HUES64 (cell line): ENCODE measurements around the gene TMEM82.

Experiments used
- H3K27ac ChIP-seq: 2 replicates; pipeline ENCODE4 v1.7.0; 2013; ENCODE audit warnings: low read depth, low read length, inconsistent platforms
- H3K27me3 ChIP-seq: 2 replicates; pipeline ENCODE4 v1.6.1; 2013; ENCODE audit warnings: mild to moderate bottlenecking, low read length; ENCODE audit not compliant: insufficient read depth
- H3K36me3 ChIP-seq: 2 replicates; pipeline ENCODE4 v1.6.1; 2013; ENCODE audit warnings: mild to moderate bottlenecking, low read length; ENCODE audit not compliant: insufficient read depth
- H3K4me1 ChIP-seq: 2 replicates; pipeline ENCODE4 v1.6.1; 2013; ENCODE audit warnings: mild to moderate bottlenecking, low read length, moderate library complexity; ENCODE audit not compliant: insufficient read depth
- H3K4me3 ChIP-seq: 2 replicates; pipeline ENCODE4 v1.5.1; 2013; ENCODE audit warnings: mild to moderate bottlenecking, low read length, moderate library complexity
- H3K9ac ChIP-seq: 2 replicates; pipeline ENCODE4 v1.6.1; 2013; ENCODE audit warnings: mild to moderate bottlenecking, low read depth, low read length
- H3K9me3 ChIP-seq: 2 replicates; pipeline ENCODE4 v1.6.1; 2013; ENCODE audit warnings: low read depth, low read length; ENCODE audit not compliant: insufficient read depth
- WGBS: fragments of 150-250, 120-280 bp; methylation state at CpG from one replicate; pipeline ENCODE4 v1.1.7; 2013; ENCODE audit warnings: missing lambda C conversion rate; 5-methylcytosine and 5-hydroxymethylcytosine counted together

The TMEM82 gene

DNA sequence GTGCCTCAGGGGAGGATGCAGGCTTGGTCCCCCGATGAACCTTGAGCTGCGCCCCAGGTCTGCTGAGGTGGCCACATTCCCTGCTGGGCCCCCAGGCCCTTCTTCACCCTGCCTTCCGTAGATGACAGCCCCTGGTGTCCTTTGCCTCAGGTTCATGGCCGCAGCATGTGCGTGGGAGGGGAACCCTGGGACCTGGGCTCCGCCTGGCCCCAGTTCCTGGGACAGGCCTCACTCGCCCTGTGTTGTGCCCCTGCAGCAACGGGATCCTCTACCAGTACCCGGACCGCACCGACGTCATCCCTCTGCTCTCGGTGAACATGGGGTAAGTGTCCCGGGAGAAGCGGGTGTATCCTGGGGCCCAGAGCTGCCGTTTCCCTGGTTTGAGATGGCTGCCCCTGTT lies 11.4 kb upstream of the TMEM82 start:
- Histone ChIP-seq H3K27ac (no peak overlapping the region), H3K9me3 (no peaks in the 10 kb centered on the region), H3K27me3 (no peaks in the 10 kb centered on the region), H3K4me1 (no peaks in the 10 kb centered on the region), H3K9ac (no peak overlapping the region), H3K36me3 (peaks cover 78% of the 10 kb centered on the region), H3K4me3 (no peak overlapping the region)
- WGBS = 97% methylated on average over 16 of the region's 16 CpGs

DNA sequence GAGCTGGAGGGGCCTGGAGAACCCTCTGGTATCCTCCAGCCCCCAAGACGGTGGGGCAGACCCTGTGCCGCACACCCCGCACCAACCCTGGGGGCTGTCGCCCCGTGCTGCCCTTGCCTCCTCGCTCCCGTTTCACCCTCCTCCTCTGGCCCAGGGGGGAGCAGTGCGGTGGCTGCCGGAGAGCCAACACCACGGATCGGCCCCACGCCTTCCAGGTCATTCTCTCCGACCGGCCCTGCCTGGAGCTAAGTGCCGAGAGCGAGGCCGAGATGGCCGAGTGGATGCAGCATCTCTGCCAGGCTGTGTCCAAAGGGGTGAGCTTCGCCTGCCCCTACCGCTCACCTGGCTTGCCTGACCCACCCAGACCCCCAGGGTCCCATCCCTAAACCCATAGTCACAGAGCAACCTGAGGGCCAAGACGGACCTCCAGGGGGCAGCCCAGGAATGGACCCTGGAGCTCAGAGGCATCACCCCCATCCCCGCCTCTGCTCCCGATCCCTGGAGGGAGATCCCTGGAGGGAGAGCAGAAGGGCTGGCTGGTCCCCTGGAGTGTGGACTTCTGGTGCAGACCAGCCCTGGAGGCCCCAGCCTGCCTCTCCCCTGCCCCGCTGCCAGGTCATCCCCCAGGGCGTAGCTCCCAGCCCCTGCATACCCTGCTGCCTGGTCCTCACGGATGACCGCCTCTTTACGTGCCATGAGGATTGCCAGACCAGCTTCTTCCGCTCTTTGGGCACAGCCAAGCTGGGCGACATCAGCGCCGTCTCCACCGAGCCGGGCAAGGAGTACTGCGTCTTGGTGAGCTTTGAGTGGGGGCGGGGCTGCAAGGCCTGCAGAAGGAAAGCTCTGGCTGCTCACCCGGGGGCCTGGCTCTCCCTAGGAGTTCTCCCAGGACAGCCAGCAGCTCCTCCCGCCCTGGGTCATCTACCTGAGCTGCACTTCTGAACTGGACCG lies 10.3 kb upstream of the TMEM82 start:
- WGBS = 95% methylated on average over 39 of the region's 39 CpGs
- H3K27ac ChIP-seq = no peak overlapping the region
- no peaks in the 10 kb centered on the region for H3K4me1 ChIP-seq
- H3K9me3 ChIP-seq = no peaks in the 10 kb centered on the region
- H3K4me3 ChIP-seq = no peak overlapping the region
- H3K36me3 ChIP-seq = peaks cover 67% of the 10 kb centered on the region
- no peak overlapping the region for H3K9ac ChIP-seq
- H3K27me3 ChIP-seq = no peaks in the 10 kb centered on the region

DNA sequence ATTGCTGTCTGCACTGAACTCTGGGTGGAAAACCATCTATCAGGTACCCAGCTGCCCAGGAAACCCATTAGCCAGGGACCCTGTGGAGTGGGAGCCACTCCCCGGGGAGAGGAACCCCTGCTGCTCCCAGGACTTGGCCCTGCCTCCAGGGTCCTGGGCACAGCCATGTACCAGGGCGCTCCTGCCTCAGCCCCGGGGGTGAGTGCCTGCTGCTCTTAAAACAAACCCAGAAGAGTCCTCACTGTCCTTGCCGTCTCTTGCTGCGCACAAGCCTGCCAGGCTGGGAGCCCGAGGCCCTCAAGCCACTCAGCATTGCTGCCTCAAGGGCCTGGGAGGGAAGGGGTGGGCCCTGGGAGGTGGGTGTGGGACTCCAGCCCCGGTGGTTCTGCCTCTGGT lies 9.6 kb upstream of the TMEM82 start:
- 94% methylated on average over 7 of the region's 7 CpGs for WGBS
- H3K36me3 ChIP-seq = peaks cover 60% of the 10 kb centered on the region
- no peak overlapping the region for H3K4me3 ChIP-seq
- H3K4me1 ChIP-seq = no peaks in the 10 kb centered on the region
- no peaks in the 10 kb centered on the region for H3K9me3 ChIP-seq
- H3K27ac ChIP-seq = no peak overlapping the region
- H3K27me3 ChIP-seq = no peaks in the 10 kb centered on the region
- no peak overlapping the region for H3K9ac ChIP-seq

DNA sequence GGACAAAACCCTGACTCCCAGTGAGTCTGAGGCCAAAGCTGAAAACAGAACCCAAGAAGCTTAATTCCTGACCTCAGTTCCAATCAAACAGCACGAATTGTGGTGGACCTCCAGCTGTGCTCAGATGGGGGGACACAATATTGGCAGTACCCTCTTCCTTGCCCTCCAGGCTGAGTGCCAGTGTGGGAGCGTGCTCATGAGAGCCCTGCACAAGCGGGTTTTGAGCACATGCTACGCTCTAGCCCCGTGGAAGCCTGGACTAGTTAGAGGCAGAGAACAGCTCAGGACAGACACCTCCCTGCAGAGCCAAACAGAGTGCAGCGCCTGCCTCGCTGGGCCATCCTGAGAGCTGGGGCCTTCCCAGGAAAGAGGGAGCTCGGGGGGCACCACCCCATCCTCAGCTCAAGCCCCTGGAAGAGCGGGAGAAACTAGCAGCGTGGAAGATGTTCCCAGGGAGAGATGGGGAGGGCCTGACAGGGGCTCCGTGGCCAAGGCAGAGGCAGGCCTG lies 9.0 kb upstream of the TMEM82 start:
- no peak overlapping the region for H3K27ac ChIP-seq
- H3K9ac ChIP-seq = no peak overlapping the region
- no peaks in the 10 kb centered on the region for H3K27me3 ChIP-seq
- WGBS = 93% methylated on average over 11 of the region's 11 CpGs
- no peaks in the 10 kb centered on the region for H3K9me3 ChIP-seq
- peaks cover 54% of the 10 kb centered on the region for H3K36me3 ChIP-seq
- H3K4me3 ChIP-seq = no peak overlapping the region
- H3K4me1 ChIP-seq = no peaks in the 10 kb centered on the region

DNA sequence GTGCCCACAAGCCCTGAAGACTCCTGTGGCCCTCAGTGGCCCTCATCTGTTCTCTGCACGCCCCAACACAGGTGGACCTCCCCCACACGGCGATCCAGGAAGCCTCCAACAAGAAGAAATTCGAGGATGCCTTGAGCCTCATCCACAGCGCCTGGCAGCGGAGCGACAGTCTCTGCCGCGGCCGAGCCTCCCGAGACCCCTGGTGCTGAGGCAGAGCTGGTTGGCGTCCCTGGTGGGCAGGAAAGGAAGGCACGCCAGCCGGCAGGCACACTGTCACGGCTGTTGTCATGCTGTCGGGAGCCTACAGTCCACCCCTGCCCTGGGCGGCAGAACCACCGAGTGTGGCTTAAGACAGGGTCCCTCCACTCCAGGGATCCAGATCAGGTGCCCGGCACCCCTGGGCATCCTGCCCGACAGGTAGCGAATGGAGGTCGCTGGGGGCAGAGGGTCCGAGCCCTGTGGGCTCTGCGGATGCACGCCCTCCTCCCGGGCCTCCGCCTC lies 8.5 kb upstream of the TMEM82 start:
- no peaks in the 10 kb centered on the region for H3K9me3 ChIP-seq
- H3K9ac ChIP-seq = no peak overlapping the region
- peaks cover 49% of the 10 kb centered on the region for H3K36me3 ChIP-seq

DNA sequence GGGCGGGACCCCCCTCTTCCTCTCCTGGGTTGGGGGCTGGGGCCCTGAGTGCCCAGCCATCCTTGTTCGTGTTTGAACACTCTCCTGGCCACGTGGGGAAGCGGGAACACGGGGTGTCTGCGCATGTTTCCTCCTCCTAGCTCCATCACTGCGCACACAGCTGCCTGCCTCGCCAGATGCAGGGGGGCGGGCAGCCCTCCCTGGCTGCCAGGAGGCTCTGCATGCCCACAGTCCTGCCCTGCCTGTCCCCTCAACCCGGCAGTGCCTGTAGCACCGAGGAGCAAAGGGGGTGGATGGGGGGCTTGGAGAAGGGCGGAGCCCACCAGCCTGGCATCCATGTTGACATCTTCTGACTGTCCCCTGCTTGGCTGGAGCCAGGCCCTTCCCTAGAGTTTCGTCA lies 8.0 kb upstream of the TMEM82 start:
- Histone ChIP-seq H3K9me3 (no peaks in the 10 kb centered on the region), H3K36me3 (peaks cover 46% of the 10 kb centered on the region), H3K4me3 (no peak overlapping the region), H3K27ac (no peak overlapping the region), H3K4me1 (no peaks in the 10 kb centered on the region), H3K27me3 (no peaks in the 10 kb centered on the region), H3K9ac (no peak overlapping the region)
- 91% methylated on average over 13 of the region's 13 CpGs for WGBS

More for the DNA sequence above, 8.5 kb upstream of the TMEM82 start:
- H3K4me3 ChIP-seq = no peak overlapping the region
- no peak overlapping the region for H3K27ac ChIP-seq
- no peaks in the 10 kb centered on the region for H3K4me1 ChIP-seq
- 95% methylated on average over 27 of the region's 27 CpGs for WGBS
- no peaks in the 10 kb centered on the region for H3K27me3 ChIP-seq

DNA sequence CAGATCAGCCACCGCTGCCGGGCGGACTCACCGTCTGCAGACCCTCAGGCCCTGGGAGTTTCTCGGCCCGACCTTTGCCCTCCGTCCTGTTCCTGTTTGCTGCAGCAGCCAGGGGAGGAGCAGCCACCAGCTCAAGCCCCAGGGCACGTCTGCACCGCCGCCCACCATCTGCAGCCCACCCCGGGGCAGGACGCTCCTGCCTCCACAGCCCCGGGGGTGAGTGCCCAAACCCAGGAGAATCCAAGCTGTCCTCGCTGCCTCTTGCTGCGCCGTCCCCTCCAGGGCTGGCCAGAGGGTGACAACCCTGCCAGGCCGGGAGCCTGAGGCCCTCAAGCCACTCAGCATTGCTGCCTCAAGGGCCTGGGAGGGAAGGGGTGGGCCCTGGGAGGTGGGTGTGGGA lies 7.4 kb upstream of the TMEM82 start:
- WGBS = 91% methylated on average over 17 of the region's 17 CpGs
- no peak overlapping the region for H3K9ac ChIP-seq
- peaks cover 41% of the 10 kb centered on the region for H3K36me3 ChIP-seq
- no peak overlapping the region for H3K27ac ChIP-seq
- no peaks in the 10 kb centered on the region for H3K27me3 ChIP-seq
- no peak overlapping the region for H3K4me3 ChIP-seq
- no peaks in the 10 kb centered on the region for H3K4me1 ChIP-seq
- H3K9me3 ChIP-seq = no peaks in the 10 kb centered on the region

DNA sequence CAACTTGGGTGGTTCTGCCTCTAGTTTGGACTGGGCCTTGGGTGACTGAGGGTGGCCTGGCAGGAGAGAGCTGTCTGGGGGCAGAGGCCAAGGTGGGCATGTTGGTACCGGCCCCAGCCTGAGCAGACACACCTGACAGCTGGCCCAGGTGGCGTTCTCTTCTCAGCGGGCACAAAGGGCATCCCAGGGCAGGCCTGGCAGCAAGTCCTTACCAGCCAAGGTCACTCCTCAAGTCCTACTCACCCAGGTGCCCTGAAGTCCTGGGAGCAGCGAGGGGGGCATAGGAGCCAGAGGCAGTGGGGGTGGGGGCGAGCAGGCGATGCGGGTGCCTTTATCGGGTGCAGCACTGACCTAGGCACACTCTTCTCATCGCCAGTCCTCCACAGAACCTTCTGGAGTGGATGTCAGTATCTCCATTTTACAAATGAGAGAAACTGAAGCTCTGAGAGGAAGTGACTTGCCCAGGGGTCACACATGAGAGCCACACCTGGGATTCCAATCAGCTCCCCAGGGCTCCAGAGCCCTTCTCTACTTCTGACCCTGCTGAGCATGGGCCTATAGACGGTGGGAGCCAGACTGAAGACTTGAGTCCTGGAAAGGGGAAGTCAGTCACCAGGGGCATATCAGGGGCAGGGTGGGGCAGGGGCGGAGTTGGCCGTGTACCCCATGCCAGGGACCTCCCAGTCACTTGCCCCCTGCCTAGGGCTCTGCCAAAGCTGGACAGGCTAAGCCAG lies 6.8 kb upstream of the TMEM82 start:
- H3K27ac ChIP-seq = no peak overlapping the region
- no peaks in the 10 kb centered on the region for H3K9me3 ChIP-seq
- no peak overlapping the region for H3K9ac ChIP-seq
- peaks cover 38% of the 10 kb centered on the region for H3K36me3 ChIP-seq
- WGBS = 91% methylated on average over 12 of the region's 12 CpGs
- no peaks in the 10 kb centered on the region for H3K4me1 ChIP-seq
- H3K4me3 ChIP-seq = no peak overlapping the region
- H3K27me3 ChIP-seq = no peaks in the 10 kb centered on the region

DNA sequence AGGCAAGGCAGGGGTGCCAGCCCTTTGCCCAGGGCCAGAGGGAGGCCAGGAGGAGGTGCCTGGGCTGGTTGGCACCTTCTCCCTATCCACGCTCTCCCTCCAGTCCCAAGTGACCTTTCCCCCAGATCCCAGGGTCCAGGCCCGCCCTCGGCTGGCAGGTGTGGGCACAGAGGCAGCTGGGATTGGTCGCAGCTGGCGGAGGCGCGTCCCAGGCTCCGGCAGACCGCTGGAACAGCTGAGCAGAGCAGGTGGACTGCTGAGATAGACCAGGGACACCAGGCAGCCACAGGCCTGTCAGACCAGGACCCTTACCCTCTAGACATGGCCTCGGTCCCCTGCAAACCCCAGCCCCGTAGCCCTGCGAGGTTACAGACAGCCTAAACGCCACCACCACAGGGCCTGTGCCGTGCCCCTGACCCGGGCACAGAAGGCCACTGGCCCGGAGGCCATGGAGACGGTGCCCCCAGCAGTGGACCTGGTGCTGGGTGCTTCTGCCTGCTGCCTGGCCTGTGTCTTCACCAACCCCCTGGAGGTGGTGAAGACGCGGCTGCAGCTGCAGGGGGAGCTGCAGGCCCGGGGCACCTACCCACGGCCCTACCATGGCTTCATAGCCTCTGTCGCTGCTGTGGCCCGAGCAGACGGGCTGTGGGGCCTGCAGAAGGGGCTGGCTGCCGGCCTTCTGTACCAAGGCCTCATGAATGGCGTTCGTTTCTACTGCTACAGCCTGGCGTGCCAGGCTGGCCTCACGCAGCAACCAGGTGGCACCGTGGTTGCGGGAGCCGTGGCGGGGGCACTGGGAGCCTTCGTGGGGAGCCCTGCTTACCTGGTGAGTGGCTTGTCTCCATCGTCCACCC lies 6.0 kb upstream of the TMEM82 start, which contains the start of gene SLC25A34:
Gene SLC25A34, plus strand, starts transcription at position 221 of the 854 bp plus-strand sequence. Its CDS starts 228 bp downstream, at position 449.
- Histone ChIP-seq H3K4me3 (no peak within 1 kb of the TSS), H3K4me1 (no peaks in the 10 kb centered on the region), H3K9me3 (no peaks in the 10 kb centered on the region), H3K27ac (no peak within 1 kb of the TSS), H3K27me3 (no peaks in the 10 kb centered on the region), H3K9ac (no peak within 1 kb of the TSS), H3K36me3 (peaks cover 30% of the 10 kb centered on the region)
- WGBS = 92% methylated on average over 35 of the region's 35 CpGs

DNA sequence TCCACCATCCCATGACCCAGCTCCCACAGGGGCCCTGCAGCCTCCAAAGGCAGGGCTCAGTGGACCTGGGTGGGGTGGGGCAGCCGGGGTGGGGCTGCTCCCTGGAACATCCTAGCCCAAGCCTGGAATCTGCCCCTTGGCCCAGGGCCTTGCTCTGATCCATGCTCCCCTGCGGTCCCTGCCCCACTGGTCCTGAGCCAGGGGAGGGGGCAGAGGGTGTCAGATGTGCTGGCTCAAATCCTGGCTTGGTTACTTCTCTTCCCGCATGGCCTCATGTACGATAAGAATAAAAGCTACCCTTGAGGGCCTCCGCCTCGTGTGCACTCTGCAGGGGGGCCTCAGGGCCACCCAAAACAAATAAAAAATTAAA lies 5.4 kb upstream of the TMEM82 start:
- peaks cover 24% of the 10 kb centered on the region for H3K36me3 ChIP-seq
- no peak overlapping the region for H3K27ac ChIP-seq
- WGBS = 86% methylated on average over 6 of the region's 6 CpGs
- H3K9ac ChIP-seq = no peak overlapping the region
- H3K4me1 ChIP-seq = no peaks in the 10 kb centered on the region
- no peak overlapping the region for H3K4me3 ChIP-seq
- no peaks in the 10 kb centered on the region for H3K27me3 ChIP-seq
- H3K9me3 ChIP-seq = no peaks in the 10 kb centered on the region
